ENCODE data around the gene MS4A2. TPM values are rescaled to one million over a fixed set of nuclear protein-coding genes. Genes with fewer than 3 reads are reported as not detected.

MS4A2 gene
- total and polyA plus RNA-seq, 2 experiments from 2014 or later: not detected

GRCh38 chr11:60077216-60077817 lies 11.1 kb upstream of the MS4A2 start (continued):
- no peak for TF ChIP-seq REST (IDR thresholded peaks at IDR 0.05; ENCODE audit: unreplicated experiment)
- no peak for TF ChIP-seq ZNF331 (CRISPR knock-in tag; IDR thresholded peaks at IDR 0.05; ENCODE audit: low read depth)
- no peak for TF ChIP-seq JUNB (IDR thresholded peaks at IDR 0.05; ENCODE audit: unreplicated experiment)
- TF ChIP-seq, protein P1, sequence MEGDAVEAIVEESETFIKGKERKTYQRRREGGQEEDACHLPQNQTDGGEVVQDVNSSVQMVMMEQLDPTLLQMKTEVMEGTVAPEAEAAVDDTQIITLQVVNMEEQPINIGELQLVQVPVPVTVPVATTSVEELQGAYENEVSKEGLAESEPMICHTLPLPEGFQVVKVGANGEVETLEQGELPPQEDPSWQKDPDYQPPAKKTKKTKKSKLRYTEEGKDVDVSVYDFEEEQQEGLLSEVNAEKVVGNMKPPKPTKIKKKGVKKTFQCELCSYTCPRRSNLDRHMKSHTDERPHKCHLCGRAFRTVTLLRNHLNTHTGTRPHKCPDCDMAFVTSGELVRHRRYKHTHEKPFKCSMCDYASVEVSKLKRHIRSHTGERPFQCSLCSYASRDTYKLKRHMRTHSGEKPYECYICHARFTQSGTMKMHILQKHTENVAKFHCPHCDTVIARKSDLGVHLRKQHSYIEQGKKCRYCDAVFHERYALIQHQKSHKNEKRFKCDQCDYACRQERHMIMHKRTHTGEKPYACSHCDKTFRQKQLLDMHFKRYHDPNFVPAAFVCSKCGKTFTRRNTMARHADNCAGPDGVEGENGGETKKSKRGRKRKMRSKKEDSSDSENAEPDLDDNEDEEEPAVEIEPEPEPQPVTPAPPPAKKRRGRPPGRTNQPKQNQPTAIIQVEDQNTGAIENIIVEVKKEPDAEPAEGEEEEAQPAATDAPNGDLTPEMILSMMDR (conservative IDR thresholded peaks at IDR 0.05; ENCODE audit: low read depth in 2 of 2): no peak
- TF ChIP-seq NANOG (IDR thresholded peaks at IDR 0.05; ENCODE audit: borderline replicate concordance): no peak
- no peak for TF ChIP-seq ZNF114 (CRISPR knock-in tag; IDR thresholded peaks at IDR 0.05)
- TF ChIP-seq EZH2phosphoT487 (IDR thresholded peaks at IDR 0.05; ENCODE audit: unreplicated experiment): no peak

GRCh38 chr11:60077981-60078380 lies 10.5 kb upstream of the MS4A2 start:
- Mint-ChIP-seq H3K4me3 (no peak overlapping the region), H3K4me1 (no peaks in the 10 kb centered on the region), H3K27ac (no peak overlapping the region), H3K27me3 (ENCODE audit: insufficient read depth, low read depth, poor library complexity) (peaks cover 9% of the 10 kb centered on the region), H3K36me3 (ENCODE audit: low read depth) (peaks cover 10% of the 10 kb centered on the region; the same call in 2 of the 3 replicates), H3K9me3 (peaks cover 12% of the 10 kb centered on the region; the same call in 2 of the 3 replicates)
- H3K27me3 ChIP-seq (ENCODE audit: insufficient read depth): no peaks in the 10 kb centered on the region
- no peak overlapping the region for H3K27ac ChIP-seq (ENCODE audit: low read depth)
- H2AFZ ChIP-seq: no peak overlapping the region
- H3K79me2 ChIP-seq (replicated peaks; ENCODE audit: insufficient read depth): no peaks in the 10 kb centered on the region
- H3K4me2 ChIP-seq: no peak overlapping the region
- no peaks in the 10 kb centered on the region for H3K36me3 ChIP-seq (ENCODE audit: insufficient read depth)
- no peak for ATAC-seq
- no peaks in the 10 kb centered on the region; the same call in 1 of the 2 replicates for H3K9me2 ChIP-seq (ENCODE audit: insufficient read depth)
- DNase-seq (ENCODE audit: low spot score): no peak
- no peaks in the 10 kb centered on the region; the same call in 1 of the 2 replicates for H3K4me1 ChIP-seq (ENCODE audit: insufficient read depth)
- H3K4me3 ChIP-seq: no peak overlapping the region
- no peaks in the 10 kb centered on the region for H3F3A ChIP-seq (replicated peaks; ENCODE audit: low read depth)
- no peaks in the 10 kb centered on the region for H4K20me1 ChIP-seq (replicated peaks; ENCODE audit: insufficient read depth)
- TF ChIP-seq JUNB (IDR thresholded peaks at IDR 0.05; ENCODE audit: unreplicated experiment): no peak
- TF ChIP-seq, protein P2, sequence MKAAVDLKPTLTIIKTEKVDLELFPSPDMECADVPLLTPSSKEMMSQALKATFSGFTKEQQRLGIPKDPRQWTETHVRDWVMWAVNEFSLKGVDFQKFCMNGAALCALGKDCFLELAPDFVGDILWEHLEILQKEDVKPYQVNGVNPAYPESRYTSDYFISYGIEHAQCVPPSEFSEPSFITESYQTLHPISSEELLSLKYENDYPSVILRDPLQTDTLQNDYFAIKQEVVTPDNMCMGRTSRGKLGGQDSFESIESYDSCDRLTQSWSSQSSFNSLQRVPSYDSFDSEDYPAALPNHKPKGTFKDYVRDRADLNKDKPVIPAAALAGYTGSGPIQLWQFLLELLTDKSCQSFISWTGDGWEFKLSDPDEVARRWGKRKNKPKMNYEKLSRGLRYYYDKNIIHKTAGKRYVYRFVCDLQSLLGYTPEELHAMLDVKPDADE (IDR thresholded peaks at IDR 0.05): no peak
- no peak for TF ChIP-seq NANOG (IDR thresholded peaks at IDR 0.05; ENCODE audit: borderline replicate concordance)
- no peak for TF ChIP-seq CREB1 (CRISPR knock-in tag; IDR thresholded peaks at IDR 0.05; ENCODE audit: low read depth)
- no peak for TF ChIP-seq ZNF114 (CRISPR knock-in tag; IDR thresholded peaks at IDR 0.05)
- TF ChIP-seq, protein P1 (conservative IDR thresholded peaks at IDR 0.05; ENCODE audit: low read depth in 2 of 2): no peak

All from GM23338 (cell line).